ENCODE measurements around the gene CARD10.

CARD10 gene

GRCh38 chr22:37525073-37525745, 6.0 kb upstream of the CARD10 start:
- DNase-seq: no peak

GRCh38 chr22:37522482-37522881, 3.3 kb upstream of the CARD10 start:
- no peak for DNase-seq

DNA sequence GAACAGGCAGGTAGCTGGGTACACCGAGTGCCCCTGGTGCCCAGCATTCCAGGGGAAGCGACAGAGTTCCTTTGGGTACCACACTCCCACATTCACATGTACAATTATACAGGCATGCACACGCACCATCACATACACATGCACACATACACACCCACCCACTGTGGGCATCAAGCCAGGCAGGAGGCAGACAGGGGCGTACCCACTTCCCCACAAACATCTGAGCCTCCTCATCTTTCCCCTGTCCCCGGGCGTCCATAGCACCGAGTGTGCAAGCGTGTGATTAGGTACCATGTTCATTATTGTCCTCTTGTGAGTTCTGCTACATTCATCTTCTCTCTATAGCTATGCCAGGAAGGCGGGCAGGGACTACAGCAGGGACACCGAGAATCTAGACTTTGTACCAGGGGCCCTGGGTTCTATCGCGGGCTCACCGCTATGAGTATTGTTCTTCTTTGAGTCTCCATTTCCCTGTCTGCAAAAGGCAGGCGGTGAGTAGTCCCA, 2.1 kb upstream of the CARD10 start:
- no peak for DNase-seq

GRCh38 chr22:37520776-37521191, 1.6 kb upstream of the CARD10 start:
- DNase-seq: no peak

- no peak for DNase-seq
Measured at GRCh38 chr22:37518509-37519267, 527 bp downstream of the CARD10 start.

- DNase-seq: no peak
Measured at GRCh38 chr22:37517826-37518450, 1.3 kb downstream of the CARD10 start.

DNA sequence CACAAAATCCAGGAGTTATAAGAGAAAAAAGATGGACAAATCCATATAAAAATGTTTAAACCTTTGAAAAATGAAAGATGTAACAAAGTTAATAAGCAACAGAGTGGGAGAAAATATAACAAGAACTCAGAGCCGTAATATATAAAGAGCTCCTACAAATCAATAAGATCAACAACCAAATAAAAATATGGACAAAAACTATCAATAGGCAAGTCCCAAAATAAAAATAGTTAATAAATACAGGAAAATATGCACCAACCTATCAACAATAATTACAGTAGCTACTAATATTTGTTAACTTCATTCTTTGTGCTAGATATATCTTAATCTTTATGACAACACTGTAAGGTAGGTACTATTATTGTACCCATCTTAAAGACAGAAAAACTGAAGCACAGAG, 2.8 kb downstream of the CARD10 start:
- DNase-seq: no peak

GRCh38 chr22:37515901-37516300, 3.3 kb downstream of the CARD10 start:
- no peak for DNase-seq

GRCh38 chr22:37514526-37515051, 4.6 kb downstream of the CARD10 start:
- no peak for DNase-seq

GRCh38 chr22:37511395-37512104, 7.7 kb downstream of the CARD10 start:
- no peak for DNase-seq

DNA sequence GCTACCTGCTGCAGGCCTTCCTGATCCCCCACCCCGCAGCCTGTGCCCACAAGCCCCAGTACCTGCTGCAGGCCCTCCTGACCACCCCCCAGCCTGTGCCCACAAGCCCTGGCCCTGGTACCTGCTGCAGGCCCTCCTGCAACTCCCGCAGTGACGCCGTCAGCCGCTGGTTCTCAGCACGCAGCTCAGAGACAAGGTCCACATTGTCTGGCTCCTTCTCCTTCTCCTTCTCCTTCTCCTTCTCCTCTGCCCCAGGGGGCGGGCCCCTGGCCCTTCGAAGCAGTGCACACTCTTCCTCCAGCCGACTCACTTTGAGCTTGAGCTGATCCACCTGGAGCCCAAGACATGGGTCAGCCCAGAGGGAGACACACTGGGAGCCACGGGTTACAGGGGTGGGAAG, 9.1 kb downstream of the CARD10 start:
- no peak for DNase-seq

DNA sequence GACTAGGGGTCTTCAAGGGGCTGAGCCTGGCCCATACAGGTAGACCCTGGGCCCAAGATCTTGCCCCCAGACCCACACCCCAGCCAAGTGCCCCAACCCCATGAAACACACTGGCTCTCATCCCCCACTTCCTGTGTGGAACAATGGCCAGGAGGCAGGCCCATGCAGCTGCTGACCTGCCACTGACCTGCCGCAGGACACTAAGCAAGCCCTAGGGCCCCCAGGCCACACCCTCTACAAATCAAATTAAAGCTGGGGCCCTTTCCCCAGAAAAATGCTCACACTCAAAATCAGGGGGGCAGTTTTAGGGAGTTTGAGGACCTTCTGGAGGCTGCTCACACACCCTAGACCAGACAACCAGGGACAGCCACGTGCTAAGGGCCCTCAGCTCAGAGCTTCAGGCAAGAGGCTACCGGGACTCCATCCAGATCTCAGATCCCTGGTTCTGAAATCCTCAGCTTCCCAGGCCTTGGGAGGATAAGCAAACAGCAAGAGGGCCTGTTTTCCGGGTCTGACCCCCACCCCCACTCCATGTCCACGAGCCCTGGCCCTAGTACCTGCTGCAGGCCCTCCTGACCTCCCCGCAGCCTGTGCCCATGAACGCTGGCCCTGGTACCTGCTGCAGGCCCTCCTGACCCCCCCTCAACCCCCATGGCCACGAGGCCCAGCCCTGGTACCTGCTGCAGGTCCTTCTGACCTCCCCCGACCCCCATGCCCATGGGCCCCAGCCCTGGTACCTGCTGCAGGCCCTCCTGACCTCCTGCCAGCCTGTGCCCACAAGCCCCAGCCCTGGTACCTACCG, 10.0 kb downstream of the CARD10 start:
- no peak for DNase-seq

GRCh38 chr22:37508431-37508992, 10.7 kb downstream of the CARD10 start:
- no peak for DNase-seq

DNA sequence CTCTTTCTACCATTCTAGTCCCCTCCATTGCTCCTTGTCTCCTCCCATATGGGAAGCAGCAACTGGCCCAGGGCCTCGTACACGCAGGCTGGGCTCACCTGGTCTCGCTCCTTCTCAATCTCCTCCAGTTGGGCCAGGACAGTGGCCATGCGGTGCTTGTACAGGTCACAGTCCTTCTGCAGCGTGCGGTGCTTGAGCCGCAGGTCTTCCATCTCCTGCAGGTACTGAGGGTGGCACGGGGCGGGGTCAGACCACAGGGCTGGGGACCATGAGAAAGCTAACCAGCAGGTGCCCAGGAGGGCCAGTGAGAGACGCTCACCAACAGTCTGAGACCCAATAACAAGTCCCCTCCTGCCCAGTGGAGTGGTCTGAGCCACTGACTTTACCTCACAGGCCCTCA, 11.5 kb downstream of the CARD10 start:
- no peak for DNase-seq

DNA sequence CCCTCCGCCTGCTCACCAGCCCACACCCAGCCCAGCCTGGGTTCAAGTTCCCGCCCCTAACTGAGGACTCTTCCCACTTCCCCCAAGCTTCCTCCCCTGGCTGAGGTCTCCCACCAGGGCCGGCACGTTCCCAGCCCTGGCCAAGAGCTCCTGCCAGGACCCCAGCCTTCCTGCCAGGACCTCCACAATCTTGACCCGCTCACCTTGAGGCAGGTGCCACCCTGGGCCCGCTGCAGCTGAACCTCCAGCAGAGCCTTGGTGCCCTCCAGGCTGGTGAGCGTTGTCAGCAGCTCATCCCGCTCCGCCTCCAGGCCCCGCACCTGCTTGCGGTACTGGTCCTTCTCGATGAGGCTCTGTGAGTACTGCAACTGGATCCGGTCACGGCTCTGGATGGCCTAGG, 13.2 kb downstream of the CARD10 start:
- DNase-seq: no peak

DNA sequence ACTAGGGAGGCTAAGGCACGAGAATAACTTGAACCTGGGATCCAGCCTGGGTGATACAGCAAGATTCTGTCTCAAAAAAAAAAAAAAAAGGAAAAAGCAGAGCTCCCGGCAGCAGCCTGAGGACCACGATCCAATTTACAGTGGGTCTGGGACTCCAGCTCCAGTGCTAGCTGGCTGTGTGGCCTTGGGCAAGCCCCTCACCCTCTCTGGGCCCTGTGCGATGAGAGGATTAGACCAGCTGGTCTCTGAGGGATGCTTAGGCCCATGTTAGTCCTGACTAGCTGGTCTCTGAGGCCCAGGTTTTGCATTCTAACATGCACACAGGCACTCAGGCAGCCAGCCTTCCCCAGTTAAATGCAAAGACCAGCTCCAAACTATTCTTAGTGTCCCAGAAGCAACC, 13.7 kb downstream of the CARD10 start:
- no peak for DNase-seq

DNA sequence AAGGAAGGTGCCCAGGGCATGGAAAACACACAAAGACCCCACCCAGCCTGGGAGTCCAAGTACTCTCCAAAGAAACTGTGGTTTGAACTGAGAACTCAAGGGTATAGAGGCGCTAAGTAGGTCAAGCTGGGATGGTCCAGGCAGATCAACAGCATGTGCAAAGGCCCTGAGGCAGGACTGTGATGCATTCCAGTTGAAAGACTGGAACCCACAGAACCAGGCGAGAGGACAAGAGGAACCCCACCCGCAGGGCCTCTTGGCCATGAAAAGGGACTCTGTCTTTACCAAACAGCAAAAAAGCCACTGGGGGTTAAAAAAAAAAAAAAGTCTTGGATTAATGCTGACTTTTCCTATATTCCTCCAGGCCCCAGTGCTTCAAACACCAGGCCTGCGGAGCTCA, 14.3 kb downstream of the CARD10 start:
- DNase-seq: no peak

- DNase-seq: no peak
Measured at GRCh38 chr22:37503850-37504249, 15.4 kb downstream of the CARD10 start.

GRCh38 chr22:37503183-37503683, 16.0 kb downstream of the CARD10 start:
- no peak for DNase-seq

DNA sequence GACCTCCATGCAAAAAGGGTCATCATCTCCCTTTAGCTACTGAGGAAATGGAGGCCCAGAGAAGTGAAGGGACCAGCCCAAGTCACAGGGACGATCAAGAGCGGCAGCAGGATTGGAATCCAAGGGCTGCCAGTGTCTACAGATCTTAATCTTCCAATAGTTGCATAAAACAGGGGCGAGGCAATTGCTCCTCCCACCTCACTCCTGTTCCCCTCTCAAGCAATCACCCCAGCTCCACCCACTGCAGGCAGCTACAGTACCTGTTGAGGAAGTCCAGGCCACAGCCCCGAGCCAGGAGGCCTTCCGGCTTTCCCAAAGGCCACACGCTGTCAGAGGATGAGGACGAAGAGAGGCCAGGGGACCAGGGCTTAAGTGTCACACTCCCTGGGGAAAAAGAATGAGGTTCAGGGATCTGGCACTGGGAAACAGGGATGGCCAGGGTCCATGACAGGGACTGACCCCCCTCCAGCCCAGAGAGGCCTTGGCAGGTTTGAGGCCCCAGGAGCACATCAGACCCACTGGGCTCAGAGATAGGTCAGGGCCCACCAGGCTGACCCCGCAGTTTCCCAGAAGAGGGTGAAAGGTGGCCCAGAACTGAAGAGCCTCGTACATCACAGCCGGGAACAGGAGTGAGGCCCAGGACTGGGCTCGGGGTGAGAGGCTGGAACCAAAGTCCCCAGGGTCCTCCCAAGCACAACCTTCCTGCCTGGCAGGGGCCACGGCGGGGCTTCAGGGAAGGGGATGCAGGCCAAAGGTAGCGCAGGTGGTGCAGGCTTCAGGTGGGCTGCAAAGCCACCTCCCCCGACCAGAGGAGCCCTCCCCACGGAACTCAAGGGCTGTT, 16.7 kb downstream of the CARD10 start:
- DNase-seq: no peak

All from CD4-positive, alpha-beta T cell treated with Interleukin-10 for 1 hour (primary cell).